ENCODE measurements around the gene TLX1.

Gene TLX1

GRCh38 chr10:101121654-101122031, 9.5 kb upstream of the TLX1 start:
- no peaks in the 10 kb centered on the region for H3K9me3 ChIP-seq (ENCODE audit: control insufficient read depth, insufficient read depth, low read length)
- H3K36me3 ChIP-seq (ENCODE audit: insufficient read depth, low read length), result no peaks in the 10 kb centered on the region
- H3K4me1 ChIP-seq (ENCODE audit: insufficient read depth, low read length), result no peaks in the 10 kb centered on the region; the same call in 1 of the 2 replicates
- H3K9ac ChIP-seq (ENCODE audit: low read depth, low read length), result peak overlapping the region; percentile 72; the same call in 1 of the 2 replicates

- no peaks in the 10 kb centered on the region for H3K36me3 ChIP-seq (ENCODE audit: insufficient read depth, low read length)
- no peaks in the 10 kb centered on the region; the same call in 1 of the 2 replicates for H3K4me1 ChIP-seq (ENCODE audit: insufficient read depth, low read length)
- no peaks in the 10 kb centered on the region for H3K9me3 ChIP-seq (ENCODE audit: control insufficient read depth, insufficient read depth, low read length)
- H3K9ac ChIP-seq (ENCODE audit: low read depth, low read length), result no peak overlapping the region; the same call in 1 of the 2 replicates
These were observed 8.6 kb upstream of the TLX1 start for GRCh38 chr10:101122270-101123084.

- H3K36me3 ChIP-seq (ENCODE audit: insufficient read depth, low read length), result no peaks in the 10 kb centered on the region
- no peaks in the 10 kb centered on the region; the same call in 1 of the 2 replicates for H3K4me1 ChIP-seq (ENCODE audit: insufficient read depth, low read length)
- no peaks in the 10 kb centered on the region for H3K9me3 ChIP-seq (ENCODE audit: control insufficient read depth, insufficient read depth, low read length)
- peak overlapping the region; percentile 20; the same call in 1 of the 2 replicates for H3K9ac ChIP-seq (ENCODE audit: low read depth, low read length)
These were observed 7.8 kb upstream of the TLX1 start for GRCh38 chr10:101123085-101123814.

GRCh38 chr10:101123815-101124617, 7.1 kb upstream of the TLX1 start:
- Histone ChIP-seq H3K36me3 (ENCODE audit: insufficient read depth, low read length) (no peaks in the 10 kb centered on the region), H3K9me3 (ENCODE audit: control insufficient read depth, insufficient read depth, low read length) (no peaks in the 10 kb centered on the region), H3K4me1 (ENCODE audit: insufficient read depth, low read length) (no peaks in the 10 kb centered on the region; the same call in 1 of the 2 replicates), H3K9ac (ENCODE audit: low read depth, low read length) (no peak overlapping the region)

GRCh38 chr10:101124933-101125332, 6.2 kb upstream of the TLX1 start:
- Histone ChIP-seq H3K9ac (ENCODE audit: low read depth, low read length) (no peak overlapping the region), H3K9me3 (ENCODE audit: control insufficient read depth, insufficient read depth, low read length) (no peaks in the 10 kb centered on the region), H3K4me1 (ENCODE audit: insufficient read depth, low read length) (no peaks in the 10 kb centered on the region; the same call in 1 of the 2 replicates), H3K36me3 (ENCODE audit: insufficient read depth, low read length) (no peaks in the 10 kb centered on the region)

GRCh38 chr10:101126684-101127628, 4.1 kb upstream of the TLX1 start:
- Histone ChIP-seq H3K9ac (ENCODE audit: low read depth, low read length) (no peak overlapping the region), H3K9me3 (ENCODE audit: control insufficient read depth, insufficient read depth, low read length) (no peaks in the 10 kb centered on the region), H3K4me1 (ENCODE audit: insufficient read depth, low read length) (no peaks in the 10 kb centered on the region; the same call in 1 of the 2 replicates), H3K36me3 (ENCODE audit: insufficient read depth, low read length) (no peaks in the 10 kb centered on the region)

GRCh38 chr10:101130141-101130540, 959 bp upstream of the TLX1 start:
- Histone ChIP-seq H3K9ac (ENCODE audit: low read depth, low read length) (no peak overlapping the region), H3K4me1 (ENCODE audit: insufficient read depth, low read length) (no peaks in the 10 kb centered on the region), H3K9me3 (ENCODE audit: control insufficient read depth, insufficient read depth, low read length) (no peaks in the 10 kb centered on the region), H3K36me3 (ENCODE audit: insufficient read depth, low read length) (no peaks in the 10 kb centered on the region)

GRCh38 chr10:101131962-101132635, 999 bp downstream of the TLX1 start:
- Histone ChIP-seq H3K9ac (ENCODE audit: low read depth, low read length) (no peak overlapping the region; the same call in 1 of the 2 replicates), H3K36me3 (ENCODE audit: insufficient read depth, low read length) (no peaks in the 10 kb centered on the region), H3K4me1 (ENCODE audit: insufficient read depth, low read length) (no peaks in the 10 kb centered on the region; the same call in 1 of the 2 replicates), H3K9me3 (ENCODE audit: control insufficient read depth, insufficient read depth, low read length) (no peaks in the 10 kb centered on the region)

- Histone ChIP-seq H3K9me3 (ENCODE audit: control insufficient read depth, insufficient read depth, low read length) (no peaks in the 10 kb centered on the region), H3K9ac (ENCODE audit: low read depth, low read length) (no peak overlapping the region), H3K36me3 (ENCODE audit: insufficient read depth, low read length) (no peaks in the 10 kb centered on the region), H3K4me1 (ENCODE audit: insufficient read depth, low read length) (no peaks in the 10 kb centered on the region; the same call in 1 of the 2 replicates)
These were observed 1.8 kb downstream of the TLX1 start for GRCh38 chr10:101132636-101133473.

- Histone ChIP-seq H3K9ac (ENCODE audit: low read depth, low read length) (no peak overlapping the region), H3K4me1 (ENCODE audit: insufficient read depth, low read length) (no peaks in the 10 kb centered on the region; the same call in 1 of the 2 replicates), H3K9me3 (ENCODE audit: control insufficient read depth, insufficient read depth, low read length) (no peaks in the 10 kb centered on the region), H3K36me3 (ENCODE audit: insufficient read depth, low read length) (no peaks in the 10 kb centered on the region)
These were observed 2.6 kb downstream of the TLX1 start for GRCh38 chr10:101133489-101134298.

GRCh38 chr10:101134299-101135127, 3.4 kb downstream of the TLX1 start:
- H3K9me3 ChIP-seq (ENCODE audit: control insufficient read depth, insufficient read depth, low read length), result no peaks in the 10 kb centered on the region
- H3K4me1 ChIP-seq (ENCODE audit: insufficient read depth, low read length), result no peaks in the 10 kb centered on the region; the same call in 1 of the 2 replicates
- H3K36me3 ChIP-seq (ENCODE audit: insufficient read depth, low read length), result no peaks in the 10 kb centered on the region
- no peak overlapping the region for H3K9ac ChIP-seq (ENCODE audit: low read depth, low read length)

Data from ES-I3 (cell line).